Endothelial cell of umbilical vein (primary cell): ENCODE data around the gene COG5.

Source experiments
- EZH2 ChIP-seq: IDR thresholded peaks from 2 replicates; pipeline ENCODE4 v1.6.1; 2012; ENCODE audit warnings: borderline replicate concordance, low read depth, mild to moderate bottlenecking, moderate library complexity, low read length, inconsistent platforms; ENCODE audit not compliant: severe bottlenecking
- GATA2 ChIP-seq: IDR thresholded peaks from 2 replicates; pipeline ENCODE4 v1.7.0; 2011; ENCODE audit warnings: low read depth, mild to moderate bottlenecking, moderate library complexity, mixed read lengths, low read length; ENCODE audit not compliant: insufficient read length, insufficient read depth
- POLR2A ChIP-seq: IDR thresholded peaks from 2 replicates; pipeline ENCODE4 v1.6.1; 2012; ENCODE audit warnings: low read depth, mild to moderate bottlenecking, control low read depth, low read length
- TF ChIP-seq, protein P1 (sequence below): IDR thresholded peaks from 2 replicates; pipeline ENCODE4 v1.6.1; 2011; ENCODE audit not compliant: insufficient read depth, insufficient read length
- TF ChIP-seq, protein P2 (sequence below), 2 donors: IDR thresholded peaks; 1 replicate in 1 of 2; 2 replicates in 1 of 2; pipeline ENCODE4 v1.5.1; 2011; ENCODE audit warnings: low read length in 2 of 2, mild to moderate bottlenecking in 2 of 2, moderate library complexity in 2 of 2, control low read depth in 1 of 2, inconsistent platforms in 1 of 2, low read depth in 1 of 2; ENCODE audit not compliant: insufficient read depth in 1 of 2; ENCODE audit errors: extremely low read depth in 1 of 2

DNA sequence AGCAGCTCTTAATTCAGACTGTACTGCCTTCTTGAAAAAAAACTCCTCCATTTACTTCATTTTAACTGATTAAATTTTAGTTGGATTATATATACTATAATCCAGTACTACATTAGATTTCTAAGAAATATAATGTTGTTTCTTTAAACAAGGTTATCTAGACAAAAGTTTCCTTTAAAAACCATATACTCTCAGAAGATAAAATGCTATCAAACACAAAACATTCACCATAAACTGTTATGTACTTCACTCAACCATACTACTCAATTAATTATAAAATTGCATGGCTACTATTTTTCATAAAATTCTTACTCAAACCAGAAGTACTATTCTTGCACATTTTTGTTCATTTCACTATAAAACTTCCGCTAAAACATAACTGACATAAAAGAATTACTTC, 81.1 kb downstream of the COG5 start:
- TF ChIP-seq POLR2A (no peak), EZH2 (no peak), GATA2 (no peak)
- TF ChIP-seq, protein P1, sequence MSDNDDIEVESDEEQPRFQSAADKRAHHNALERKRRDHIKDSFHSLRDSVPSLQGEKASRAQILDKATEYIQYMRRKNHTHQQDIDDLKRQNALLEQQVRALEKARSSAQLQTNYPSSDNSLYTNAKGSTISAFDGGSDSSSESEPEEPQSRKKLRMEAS = no peak
- TF ChIP-seq, protein P2, sequence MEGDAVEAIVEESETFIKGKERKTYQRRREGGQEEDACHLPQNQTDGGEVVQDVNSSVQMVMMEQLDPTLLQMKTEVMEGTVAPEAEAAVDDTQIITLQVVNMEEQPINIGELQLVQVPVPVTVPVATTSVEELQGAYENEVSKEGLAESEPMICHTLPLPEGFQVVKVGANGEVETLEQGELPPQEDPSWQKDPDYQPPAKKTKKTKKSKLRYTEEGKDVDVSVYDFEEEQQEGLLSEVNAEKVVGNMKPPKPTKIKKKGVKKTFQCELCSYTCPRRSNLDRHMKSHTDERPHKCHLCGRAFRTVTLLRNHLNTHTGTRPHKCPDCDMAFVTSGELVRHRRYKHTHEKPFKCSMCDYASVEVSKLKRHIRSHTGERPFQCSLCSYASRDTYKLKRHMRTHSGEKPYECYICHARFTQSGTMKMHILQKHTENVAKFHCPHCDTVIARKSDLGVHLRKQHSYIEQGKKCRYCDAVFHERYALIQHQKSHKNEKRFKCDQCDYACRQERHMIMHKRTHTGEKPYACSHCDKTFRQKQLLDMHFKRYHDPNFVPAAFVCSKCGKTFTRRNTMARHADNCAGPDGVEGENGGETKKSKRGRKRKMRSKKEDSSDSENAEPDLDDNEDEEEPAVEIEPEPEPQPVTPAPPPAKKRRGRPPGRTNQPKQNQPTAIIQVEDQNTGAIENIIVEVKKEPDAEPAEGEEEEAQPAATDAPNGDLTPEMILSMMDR (IDR thresholded peaks at IDR 0.05; ENCODE audit: extremely low read depth in 1 of 2, insufficient read depth in 1 of 2, low read depth in 1 of 2, low read length in 2 of 2) = no peak
